H1 (cell line): ENCODE measurements around the gene WNT3A. TPM values are rescaled to one million over a fixed set of nuclear protein-coding genes. Genes with fewer than 3 reads are reported as not detected.

Source experiments
- CBX5 ChIP-seq: fragments of 300-800, 300-1000 bp; sonication (generic); IDR thresholded peaks from 2 replicates; pipeline ENCODE4 v1.7.1; 2016; ENCODE audit warnings: antibody characterized with exemption, low read length, low read depth
- CBX8 ChIP-seq: fragments of 300-800, 300-1000 bp; sonication (generic); IDR thresholded peaks from 2 replicates; pipeline ENCODE4 v1.7.1; 2016; ENCODE audit warnings: low read depth, low read length, borderline replicate concordance
- JUN ChIP-seq: IDR thresholded peaks from 2 replicates; pipeline ENCODE4 v1.6.1; 2011; ENCODE audit warnings: low read depth, mild to moderate bottlenecking, improper control_type of control experiment, low read length
- SAP30 ChIP-seq: fragments of 300-600 bp; sonication (generic); IDR thresholded peaks from 2 replicates; pipeline ENCODE4 v1.7.1; 2012; ENCODE audit warnings: low read length, moderate library complexity, mild to moderate bottlenecking, inconsistent platforms; ENCODE audit not compliant: insufficient read depth, insufficient replicate concordance
- SIX5 ChIP-seq: IDR thresholded peaks from 2 replicates; pipeline ENCODE4 v1.6.1; 2011; ENCODE audit warnings: mild to moderate bottlenecking, low read depth, low read length
- TCF12 ChIP-seq: IDR thresholded peaks from 2 replicates; pipeline ENCODE4 v1.6.1; 2011; ENCODE audit warnings: low read depth, mild to moderate bottlenecking, low read length
- polyA plus RNA-seq, 7 experiments: library from polyadenylated mRNA; depleted of rRNA in 3 of 7; stranded (reverse) in 5 of 7; unstranded in 2 of 7; fragments of >200 nt in 5 of 7; fragments of 200-250 nt in 2 of 7; gene quantifications; 1 replicate in 5 of 7; 2 replicates in 1 of 7; 4 replicates in 1 of 7; pipeline versions ENCODE4 v1.2.1 to v1.2.3, GENCODE V29; 2011 to 2013; ENCODE audit warnings: missing spikeins in 2 of 7, mixed read lengths in 2 of 7
- total RNA-seq: library from RNA; stranded (reverse); fragmentation: NEBNext Ultra II Directional; extraction: Animal tissue kit (Norgen Biotek cat#: 25700); gene quantifications from 2 replicates; pipeline ENCODE4 v1.2.1, GENCODE V29; 2021
- TF ChIP-seq, protein P1 (sequence below): fragments of 300-600 bp; sonication (generic); IDR thresholded peaks from 2 replicates; pipeline ENCODE4 v1.7.1; 2012; ENCODE audit warnings: low read length, moderate library complexity, mild to moderate bottlenecking, inconsistent platforms; ENCODE audit not compliant: insufficient replicate concordance
- TF ChIP-seq, protein P2 (sequence below), 3 experiments: IDR thresholded peaks; 1 replicate in 2 of 3; 2 replicates in 1 of 3; pipeline versions ENCODE4 v1.5.1 to v1.6.1; 2011; ENCODE audit warnings: low read length in 3 of 3, mild to moderate bottlenecking in 3 of 3, inconsistent platforms in 2 of 3, low read depth in 1 of 3, moderate library complexity in 1 of 3; ENCODE audit not compliant: insufficient read depth in 1 of 3; ENCODE audit errors: control extremely low read depth in 1 of 3

The WNT3A gene
- total and polyA plus RNA-seq, 2 of the 8 experiments (the other 6 are each of a cell fraction or from before 2014, with no cell fraction given) = 0.08 to 0.19 TPM

DNA sequence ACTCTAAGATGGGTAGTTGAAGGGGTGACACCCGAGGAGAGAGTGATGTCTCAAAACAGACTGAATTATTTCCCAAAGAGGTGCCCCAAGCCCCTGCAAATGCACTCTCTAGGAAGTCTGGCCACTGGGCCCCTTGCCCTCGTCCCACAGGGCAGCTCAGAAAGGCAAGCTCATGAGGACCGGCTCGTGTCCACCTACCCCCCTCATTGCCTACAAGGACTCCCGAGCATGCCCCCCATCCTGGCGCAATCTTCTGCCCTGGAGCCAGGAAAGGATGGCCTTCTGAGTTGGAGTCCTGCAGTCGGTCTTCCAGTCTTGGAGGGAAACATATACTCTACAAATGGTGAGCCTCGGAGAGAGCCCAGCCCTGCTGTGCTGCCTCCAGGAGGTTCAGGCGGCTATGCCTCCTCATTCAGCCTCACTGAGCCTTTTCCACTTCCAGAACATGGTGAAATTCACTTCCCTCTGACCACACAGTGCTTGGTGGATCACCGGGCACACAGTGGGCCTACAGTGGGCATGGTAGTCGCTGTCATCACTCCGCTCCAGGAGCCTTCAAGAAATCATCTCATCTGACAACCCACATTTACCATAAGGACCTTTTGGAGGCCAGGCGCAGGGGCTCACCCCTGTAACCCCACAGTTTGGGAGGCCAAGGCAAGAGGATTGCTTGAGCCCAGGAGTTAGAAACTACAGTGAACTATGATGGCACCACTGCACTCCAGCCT is 5.8 kb upstream of the WNT3A start (continued):
- TF ChIP-seq, protein P1, sequence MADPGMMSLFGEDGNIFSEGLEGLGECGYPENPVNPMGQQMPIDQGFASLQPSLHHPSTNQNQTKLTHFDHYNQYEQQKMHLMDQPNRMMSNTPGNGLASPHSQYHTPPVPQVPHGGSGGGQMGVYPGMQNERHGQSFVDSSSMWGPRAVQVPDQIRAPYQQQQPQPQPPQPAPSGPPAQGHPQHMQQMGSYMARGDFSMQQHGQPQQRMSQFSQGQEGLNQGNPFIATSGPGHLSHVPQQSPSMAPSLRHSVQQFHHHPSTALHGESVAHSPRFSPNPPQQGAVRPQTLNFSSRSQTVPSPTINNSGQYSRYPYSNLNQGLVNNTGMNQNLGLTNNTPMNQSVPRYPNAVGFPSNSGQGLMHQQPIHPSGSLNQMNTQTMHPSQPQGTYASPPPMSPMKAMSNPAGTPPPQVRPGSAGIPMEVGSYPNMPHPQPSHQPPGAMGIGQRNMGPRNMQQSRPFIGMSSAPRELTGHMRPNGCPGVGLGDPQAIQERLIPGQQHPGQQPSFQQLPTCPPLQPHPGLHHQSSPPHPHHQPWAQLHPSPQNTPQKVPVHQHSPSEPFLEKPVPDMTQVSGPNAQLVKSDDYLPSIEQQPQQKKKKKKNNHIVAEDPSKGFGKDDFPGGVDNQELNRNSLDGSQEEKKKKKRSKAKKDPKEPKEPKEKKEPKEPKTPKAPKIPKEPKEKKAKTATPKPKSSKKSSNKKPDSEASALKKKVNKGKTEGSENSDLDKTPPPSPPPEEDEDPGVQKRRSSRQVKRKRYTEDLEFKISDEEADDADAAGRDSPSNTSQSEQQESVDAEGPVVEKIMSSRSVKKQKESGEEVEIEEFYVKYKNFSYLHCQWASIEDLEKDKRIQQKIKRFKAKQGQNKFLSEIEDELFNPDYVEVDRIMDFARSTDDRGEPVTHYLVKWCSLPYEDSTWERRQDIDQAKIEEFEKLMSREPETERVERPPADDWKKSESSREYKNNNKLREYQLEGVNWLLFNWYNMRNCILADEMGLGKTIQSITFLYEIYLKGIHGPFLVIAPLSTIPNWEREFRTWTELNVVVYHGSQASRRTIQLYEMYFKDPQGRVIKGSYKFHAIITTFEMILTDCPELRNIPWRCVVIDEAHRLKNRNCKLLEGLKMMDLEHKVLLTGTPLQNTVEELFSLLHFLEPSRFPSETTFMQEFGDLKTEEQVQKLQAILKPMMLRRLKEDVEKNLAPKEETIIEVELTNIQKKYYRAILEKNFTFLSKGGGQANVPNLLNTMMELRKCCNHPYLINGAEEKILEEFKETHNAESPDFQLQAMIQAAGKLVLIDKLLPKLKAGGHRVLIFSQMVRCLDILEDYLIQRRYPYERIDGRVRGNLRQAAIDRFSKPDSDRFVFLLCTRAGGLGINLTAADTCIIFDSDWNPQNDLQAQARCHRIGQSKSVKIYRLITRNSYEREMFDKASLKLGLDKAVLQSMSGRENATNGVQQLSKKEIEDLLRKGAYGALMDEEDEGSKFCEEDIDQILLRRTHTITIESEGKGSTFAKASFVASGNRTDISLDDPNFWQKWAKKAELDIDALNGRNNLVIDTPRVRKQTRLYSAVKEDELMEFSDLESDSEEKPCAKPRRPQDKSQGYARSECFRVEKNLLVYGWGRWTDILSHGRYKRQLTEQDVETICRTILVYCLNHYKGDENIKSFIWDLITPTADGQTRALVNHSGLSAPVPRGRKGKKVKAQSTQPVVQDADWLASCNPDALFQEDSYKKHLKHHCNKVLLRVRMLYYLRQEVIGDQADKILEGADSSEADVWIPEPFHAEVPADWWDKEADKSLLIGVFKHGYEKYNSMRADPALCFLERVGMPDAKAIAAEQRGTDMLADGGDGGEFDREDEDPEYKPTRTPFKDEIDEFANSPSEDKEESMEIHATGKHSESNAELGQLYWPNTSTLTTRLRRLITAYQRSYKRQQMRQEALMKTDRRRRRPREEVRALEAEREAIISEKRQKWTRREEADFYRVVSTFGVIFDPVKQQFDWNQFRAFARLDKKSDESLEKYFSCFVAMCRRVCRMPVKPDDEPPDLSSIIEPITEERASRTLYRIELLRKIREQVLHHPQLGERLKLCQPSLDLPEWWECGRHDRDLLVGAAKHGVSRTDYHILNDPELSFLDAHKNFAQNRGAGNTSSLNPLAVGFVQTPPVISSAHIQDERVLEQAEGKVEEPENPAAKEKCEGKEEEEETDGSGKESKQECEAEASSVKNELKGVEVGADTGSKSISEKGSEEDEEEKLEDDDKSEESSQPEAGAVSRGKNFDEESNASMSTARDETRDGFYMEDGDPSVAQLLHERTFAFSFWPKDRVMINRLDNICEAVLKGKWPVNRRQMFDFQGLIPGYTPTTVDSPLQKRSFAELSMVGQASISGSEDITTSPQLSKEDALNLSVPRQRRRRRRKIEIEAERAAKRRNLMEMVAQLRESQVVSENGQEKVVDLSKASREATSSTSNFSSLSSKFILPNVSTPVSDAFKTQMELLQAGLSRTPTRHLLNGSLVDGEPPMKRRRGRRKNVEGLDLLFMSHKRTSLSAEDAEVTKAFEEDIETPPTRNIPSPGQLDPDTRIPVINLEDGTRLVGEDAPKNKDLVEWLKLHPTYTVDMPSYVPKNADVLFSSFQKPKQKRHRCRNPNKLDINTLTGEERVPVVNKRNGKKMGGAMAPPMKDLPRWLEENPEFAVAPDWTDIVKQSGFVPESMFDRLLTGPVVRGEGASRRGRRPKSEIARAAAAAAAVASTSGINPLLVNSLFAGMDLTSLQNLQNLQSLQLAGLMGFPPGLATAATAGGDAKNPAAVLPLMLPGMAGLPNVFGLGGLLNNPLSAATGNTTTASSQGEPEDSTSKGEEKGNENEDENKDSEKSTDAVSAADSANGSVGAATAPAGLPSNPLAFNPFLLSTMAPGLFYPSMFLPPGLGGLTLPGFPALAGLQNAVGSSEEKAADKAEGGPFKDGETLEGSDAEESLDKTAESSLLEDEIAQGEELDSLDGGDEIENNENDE = no peak
- TF ChIP-seq TCF12 (no peak), JUN (no peak), SAP30 (no peak), SIX5 (no peak), CBX5 (no peak), CBX8 (no peak)
- TF ChIP-seq, protein P2, sequence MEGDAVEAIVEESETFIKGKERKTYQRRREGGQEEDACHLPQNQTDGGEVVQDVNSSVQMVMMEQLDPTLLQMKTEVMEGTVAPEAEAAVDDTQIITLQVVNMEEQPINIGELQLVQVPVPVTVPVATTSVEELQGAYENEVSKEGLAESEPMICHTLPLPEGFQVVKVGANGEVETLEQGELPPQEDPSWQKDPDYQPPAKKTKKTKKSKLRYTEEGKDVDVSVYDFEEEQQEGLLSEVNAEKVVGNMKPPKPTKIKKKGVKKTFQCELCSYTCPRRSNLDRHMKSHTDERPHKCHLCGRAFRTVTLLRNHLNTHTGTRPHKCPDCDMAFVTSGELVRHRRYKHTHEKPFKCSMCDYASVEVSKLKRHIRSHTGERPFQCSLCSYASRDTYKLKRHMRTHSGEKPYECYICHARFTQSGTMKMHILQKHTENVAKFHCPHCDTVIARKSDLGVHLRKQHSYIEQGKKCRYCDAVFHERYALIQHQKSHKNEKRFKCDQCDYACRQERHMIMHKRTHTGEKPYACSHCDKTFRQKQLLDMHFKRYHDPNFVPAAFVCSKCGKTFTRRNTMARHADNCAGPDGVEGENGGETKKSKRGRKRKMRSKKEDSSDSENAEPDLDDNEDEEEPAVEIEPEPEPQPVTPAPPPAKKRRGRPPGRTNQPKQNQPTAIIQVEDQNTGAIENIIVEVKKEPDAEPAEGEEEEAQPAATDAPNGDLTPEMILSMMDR (IDR thresholded peaks at IDR 0.05; ENCODE audit: control extremely low read depth in 1 of 3, insufficient read depth in 1 of 3, low read depth in 1 of 3, low read length in 3 of 3) = no peak
